Activated CD8-positive, alpha-beta memory T cell treated with anti-CD3 and anti-CD28 coated beads, Interleukin-2, amount 50 U/mL, for 24 hours (primary cell): ENCODE measurements around the gene PFN1.

Experiments used
- DNase-seq: peaks from one replicate; pipeline ENCODE4 v3.0.0-alpha.2; 2020; ENCODE audit errors: extremely low read depth

Gene PFN1

DNA sequence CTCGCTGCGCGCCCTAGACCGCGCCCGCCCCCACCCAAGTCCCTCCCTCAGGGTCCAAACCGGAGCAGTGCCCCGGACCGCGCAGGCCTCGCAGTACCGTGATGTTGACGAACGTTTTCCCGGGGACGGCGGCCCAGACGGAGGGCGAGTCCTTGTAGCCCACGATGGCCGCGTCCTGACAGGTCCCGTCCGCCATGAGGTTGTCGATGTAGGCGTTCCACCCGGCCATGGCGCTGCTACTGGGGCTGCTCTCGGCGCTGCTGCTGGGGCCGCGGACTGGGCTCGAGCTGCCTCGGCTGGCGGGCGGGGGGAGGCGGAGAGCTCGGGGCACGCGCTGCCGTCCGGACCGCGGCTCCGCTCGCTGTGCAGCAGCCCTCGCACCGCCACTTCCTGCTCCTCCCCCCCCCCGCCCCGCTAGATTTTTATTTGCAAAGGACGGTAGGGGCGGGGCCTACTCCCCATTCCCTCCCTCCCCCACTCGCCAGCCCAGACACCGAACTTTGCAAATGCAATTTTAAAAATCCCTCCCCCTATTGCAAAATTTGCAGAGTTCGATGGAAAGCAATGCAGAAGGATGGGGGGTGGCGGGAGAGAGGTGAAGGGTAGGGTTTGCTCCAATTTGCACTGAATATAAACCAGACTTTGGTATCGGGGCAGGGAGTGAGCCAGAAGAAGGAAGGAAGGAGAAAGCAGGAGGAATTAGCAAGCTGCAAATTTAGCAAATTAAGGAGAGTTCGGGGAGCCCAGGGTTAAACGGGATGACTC, at the start of gene PFN1:
PFN1 (minus strand) TSS at position 365 of the 765 bp plus-strand sequence; CDS start at position 229, 136 bp downstream.
- peak; percentile 86 for DNase-seq

DNA sequence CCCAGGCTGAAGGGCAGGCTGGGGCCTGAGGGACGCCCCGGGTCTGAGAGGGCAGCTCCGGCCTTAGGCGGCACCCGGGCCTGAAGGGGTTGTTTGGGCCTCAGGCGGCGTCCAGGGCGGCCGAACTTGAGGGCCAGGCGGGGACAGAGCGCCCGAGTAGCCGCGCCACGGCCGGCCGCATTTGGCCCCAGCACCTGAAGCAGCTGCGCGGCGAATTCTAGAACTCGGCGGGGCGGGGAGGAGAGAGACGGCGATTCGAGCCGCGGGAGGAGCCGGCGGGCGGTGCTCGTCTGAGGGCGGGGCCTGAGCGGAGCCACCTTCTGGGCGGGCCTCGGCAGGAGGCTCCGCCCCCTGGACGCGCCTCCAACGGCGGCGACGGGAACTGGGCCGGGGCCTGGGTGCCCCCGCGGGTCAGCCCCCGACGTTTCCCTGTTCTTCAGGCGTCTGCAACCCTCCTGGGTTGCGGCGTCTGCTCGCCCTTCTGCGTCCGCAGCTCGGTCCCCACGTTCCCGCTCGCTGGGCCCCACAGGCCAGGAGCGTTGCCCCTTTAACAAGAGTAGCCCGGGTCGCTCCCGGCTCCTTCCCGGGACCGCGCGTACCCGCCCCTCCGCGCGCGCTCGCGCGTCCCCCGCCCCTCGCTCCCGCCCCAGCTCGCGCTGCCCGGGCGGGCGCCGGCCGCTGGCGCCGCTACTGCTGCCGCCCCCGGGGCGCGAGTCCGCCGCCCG, 49.1 kb upstream of the PFN1 start, which contains the start of the genes INCA1 and KIF1C:
INCA1 (minus strand) TSS at position 221 of the 725 bp plus-strand sequence. CDS start 3,085 bp downstream, outside the sequence.
KIF1C (plus strand) TSS at position 649 of the 725 bp plus-strand sequence. CDS start 2,297 bp downstream, outside the sequence.
- DNase-seq, result peak; percentile 63

DNA sequence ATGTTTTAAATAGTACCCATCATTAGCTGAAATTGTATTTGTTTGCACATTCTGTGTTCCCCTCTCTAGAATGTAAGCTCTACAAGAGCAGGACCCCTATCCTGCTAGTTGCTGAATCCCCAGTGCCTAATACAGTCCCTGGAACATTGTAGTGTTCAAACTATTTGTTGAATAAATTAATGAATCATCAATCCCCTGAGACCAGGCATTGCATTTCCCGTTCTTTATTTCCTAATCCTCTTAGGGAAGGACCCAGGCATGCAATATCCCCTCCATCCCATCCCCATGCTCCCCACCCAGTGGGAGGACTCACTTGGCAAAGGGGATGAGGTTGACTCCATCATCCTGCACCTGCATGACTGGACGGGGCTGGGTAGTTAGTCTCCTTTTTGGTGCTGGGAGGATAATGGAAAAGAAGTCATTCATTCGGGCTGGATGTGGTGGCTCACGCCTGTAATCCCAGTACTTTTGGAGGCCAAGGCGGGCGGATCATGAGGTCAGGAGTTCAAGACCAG, 45.8 kb upstream of the PFN1 start:
- DNase-seq, result no peak

DNA sequence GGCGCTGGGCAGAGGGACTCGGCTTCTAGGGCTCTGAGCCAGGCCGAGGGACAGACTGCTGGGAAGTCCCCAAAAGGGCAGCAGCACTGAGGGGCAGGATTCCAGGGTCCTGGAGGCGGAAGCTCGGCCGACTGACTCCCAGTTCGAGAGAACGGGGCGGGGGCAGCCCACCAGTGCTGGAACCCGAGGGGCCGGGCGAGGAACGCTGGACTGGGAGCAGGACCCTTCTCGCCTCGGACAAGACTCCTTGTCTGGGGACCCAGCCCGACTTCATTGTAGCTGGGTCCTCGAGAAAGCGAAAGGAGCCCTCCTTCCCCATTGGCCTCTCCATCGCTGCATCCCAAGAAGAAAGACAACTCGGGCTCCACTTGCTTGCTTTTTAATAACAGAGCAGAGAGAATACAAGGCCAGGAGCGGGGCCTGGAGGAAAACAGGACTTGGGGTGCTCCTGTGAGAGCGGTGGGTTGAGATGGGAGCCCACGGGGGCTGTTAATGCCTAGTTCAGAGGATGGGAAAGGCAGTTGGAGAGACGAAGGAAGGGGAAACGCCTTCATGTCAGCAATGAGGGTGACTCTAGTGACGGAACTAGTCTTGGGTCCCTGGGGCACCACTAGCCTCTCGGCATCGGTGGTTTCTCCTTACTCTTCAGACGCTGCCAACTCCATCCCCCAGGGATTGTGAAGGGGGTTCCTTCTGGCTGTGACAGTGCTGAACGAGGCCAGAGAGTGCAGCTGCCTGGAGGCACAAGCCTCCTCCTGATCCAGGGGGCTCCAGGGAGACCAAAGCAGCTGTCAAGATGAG, 39.6 kb upstream of the PFN1 start:
- DNase-seq, result no peak

DNA sequence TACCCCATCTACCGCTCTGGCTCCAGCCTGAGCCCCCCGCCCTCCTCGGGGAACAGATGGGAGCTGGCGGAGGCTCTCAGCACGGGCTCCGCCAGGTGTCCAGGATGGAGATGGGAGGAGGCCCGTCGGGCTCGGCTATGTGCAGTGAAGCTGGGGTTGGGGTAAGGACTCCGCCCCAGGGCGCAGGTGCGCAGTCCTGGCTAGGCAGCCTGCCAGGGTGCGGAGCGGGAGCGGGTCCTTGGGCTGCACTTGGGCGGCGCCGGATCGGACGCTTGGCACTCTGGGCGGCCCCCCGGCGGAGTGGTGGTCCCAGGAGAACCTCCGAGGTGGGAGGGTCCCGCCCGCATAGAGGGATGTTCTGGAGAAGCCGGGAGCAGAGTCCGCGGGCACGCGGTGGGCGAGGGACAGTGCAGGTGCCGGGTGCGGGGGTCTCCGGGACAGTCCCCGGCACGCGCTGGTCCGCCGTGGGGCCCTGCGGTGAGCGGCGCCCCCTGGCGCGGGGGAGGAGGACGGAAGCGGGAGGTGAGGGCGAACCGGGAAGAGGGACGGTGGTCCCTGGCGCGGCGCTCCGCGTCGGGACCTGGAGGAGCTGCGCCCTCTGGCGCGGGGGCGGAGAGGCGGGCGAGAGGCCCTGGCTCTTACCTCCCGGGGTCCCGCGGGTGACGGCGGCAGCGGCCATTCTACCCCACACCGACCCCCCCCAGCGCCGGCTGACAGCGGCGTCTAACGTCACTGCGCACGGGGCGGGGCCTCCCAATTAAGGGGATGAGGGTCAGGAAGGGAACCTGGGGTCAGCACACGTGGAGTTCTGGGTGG, 38.8 kb upstream of the PFN1 start, which contains the start of gene CAMTA2:
CAMTA2 (minus strand) TSS at position 725 of the 816 bp plus-strand sequence. CDS start 1,453 bp downstream, outside the sequence.
- DNase-seq, result peak; percentile 70

DNA sequence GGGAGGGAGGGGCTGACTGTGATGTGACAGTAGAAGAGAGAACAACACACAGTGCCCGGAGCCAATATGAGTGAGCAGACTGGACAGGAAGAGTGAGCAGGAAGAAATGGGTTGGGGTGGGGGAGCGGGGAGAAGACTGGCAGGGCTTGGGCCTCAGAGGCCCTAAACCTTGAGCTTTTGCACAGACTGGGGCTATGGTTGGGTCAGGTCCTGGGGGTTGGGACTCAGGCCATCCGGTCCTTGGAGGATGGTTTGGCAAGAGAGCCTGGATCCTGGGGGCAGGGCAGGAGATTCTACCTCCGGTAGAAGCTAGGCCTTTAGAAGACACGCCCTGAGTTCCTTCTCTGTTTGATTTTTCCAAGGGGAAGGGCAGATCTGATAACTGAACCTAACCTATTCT, 38.1 kb upstream of the PFN1 start:
- DNase-seq, result no peak

DNA sequence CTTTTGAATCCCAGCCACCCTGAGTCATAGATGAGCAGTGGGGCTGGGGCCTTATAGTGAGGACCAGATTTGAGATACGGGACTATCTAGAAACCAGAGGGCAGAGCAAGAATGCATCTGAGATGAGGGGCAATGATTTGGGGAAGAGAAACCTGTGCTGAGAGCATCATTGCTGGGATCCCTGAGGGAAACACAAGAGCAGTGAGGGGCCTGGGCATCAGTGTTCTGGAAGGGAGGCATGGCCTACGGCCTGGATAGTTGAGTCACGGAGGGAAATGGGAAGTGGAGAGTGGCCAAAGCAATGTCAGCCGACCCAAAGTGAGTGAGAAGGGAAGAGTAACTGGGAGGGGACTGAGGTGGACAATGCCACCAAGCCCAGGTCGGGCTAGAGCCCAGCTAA, 34.0 kb upstream of the PFN1 start:
- no peak for DNase-seq

DNA sequence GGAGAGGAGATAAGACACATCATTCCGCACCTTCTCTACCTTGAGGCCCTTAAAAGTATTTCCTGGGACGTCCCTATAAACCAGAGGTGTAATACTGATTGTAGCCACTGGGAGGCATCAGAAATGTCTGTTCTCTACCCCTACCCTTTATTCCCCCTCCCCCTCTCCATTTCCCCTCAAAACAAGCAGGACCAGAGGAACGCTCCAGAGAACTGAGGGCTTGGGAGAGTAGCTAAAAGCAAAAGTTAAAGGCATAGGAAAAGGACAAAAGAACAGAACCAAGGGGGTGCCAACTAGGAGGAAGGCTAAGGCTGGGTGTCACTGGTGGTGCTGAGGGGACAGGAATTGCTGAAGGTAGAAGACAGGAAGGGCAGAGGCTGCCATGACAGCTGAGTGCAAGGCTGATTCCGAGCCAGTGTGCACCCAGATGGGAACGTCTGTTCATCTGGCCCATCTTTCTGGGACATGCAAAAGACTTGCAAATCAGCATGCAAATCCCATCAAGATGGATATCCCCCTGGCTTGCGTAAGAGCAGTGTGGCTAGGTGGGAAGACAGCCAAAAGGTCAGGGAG, 32.4 kb upstream of the PFN1 start:
- no peak for DNase-seq

DNA sequence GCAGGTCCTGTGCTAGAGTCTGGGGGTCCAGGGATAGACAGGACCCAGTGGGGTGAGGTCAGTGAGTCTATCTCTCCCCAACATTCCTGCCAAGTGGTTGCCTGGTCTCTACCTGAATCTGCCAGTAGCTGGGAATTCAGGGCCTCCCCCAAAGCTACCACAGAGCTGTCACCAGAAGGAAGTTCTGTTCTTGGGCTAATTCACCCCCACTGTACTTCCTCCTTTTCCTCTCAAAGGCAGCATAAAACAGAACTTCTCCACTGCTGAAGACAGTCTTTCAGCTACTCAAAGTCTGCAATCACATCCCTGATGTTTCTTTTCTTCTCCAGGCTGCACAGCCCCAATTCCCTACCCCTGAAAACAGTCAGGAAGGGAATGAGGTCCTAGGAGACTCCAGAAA, 30.4 kb upstream of the PFN1 start:
- no peak for DNase-seq

DNA sequence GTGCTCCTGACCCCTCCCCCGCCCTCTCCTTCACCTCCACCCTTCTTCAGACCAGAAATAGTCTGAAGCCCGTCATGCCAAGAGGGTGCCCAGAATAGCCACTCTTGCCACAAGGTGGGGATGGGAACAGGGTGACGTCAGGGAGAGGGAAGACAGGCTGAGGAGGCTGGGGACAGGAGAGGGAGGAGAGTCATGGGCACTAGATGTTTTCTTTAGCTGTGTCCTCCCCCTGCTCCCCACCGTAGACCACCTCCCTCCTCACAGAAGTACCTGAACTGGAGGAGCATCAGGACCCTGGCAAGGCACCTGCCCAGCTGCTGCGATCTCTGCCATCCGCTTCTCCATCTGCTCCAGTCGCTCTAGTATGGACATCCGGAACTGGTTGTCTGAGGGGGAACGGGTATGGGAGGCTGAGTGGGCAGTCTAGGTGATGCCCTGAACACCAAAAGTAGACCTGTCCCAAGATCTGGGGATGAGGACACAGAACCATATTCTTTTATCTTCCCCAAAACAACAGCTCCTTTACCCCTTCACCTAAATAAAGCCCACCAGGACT, 25.9 kb upstream of the PFN1 start:
- DNase-seq, result no peak

DNA sequence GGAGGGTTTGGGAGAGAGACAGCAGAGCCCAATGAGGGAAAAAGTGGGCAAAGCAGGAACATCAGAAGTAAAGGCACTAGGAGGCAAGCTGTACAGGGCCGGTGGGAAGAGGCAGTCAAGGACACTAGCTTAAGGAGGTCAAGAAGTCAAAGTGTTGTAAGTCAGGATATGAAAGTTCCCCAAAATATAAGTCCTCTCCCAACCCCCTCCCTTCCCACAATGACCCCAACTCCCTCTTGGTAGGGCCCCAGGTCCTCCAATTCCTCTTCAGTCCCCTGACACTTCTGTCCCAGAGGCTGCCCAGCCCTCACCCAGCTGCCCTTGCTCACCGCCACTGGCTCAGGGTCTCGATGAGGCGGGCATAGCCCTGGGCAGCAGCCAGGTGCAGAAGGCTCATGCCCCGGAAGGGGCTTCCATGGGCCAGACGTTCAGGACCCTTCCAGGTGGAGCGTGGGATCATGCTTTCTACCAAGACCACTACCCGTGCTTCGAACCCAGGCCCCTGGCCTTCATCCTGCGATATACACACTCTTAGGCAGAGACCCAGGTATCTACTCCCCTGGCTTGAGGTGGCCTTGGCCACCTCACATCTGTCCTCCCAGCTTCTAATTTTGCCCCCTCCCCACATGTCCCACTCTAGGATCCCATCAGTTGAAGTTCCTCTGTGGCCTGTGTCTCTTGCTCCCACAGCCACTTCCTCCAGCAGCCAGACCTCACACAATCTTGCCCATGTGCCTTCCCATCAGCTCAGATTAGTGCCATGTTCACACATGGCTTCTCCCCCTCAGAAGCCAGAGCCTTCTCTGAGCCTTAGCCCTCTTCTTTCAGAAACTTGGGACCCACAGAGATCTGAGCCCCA, 25.2 kb upstream of the PFN1 start:
- DNase-seq, result no peak

DNA sequence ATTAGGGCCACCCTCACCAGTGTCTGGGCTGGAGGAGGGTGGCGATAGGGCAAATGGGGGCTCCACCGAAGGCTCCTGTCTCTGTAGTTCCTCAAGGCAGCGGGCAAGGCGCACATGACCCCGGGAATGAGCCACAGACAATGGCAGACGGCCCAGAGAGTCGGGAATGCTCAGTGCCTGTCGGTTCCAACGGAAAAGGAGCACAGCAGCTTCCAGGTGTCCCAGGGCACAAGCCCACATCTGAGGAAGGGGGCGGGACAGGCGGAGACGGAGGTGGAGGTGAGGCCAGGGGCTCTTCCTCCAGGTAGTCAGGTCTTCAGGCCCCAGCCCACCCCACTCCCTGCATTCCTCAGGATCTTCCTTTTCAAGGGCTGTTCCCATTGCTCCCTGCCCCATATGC, 24.4 kb upstream of the PFN1 start:
- no peak for DNase-seq

DNA sequence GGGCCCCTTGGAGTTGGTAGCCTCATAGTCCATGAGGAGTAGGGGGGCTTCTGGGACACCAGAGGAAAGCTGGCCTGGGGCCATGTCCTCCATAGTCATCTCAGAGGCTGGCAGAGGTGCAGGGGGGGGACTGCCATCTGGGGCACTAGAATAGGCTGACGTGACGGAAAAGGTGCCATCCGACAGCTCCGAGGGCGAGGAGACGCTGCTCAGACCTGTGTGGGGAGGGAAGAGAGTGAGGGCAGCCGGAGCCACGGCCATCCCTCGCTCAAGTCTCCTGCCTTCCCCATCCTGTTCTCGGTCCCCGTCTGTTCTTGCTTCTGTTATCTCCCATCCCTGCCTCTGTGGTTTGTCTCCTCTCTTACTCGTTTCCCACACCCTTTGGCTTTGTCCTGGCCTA, 24.0 kb upstream of the PFN1 start:
- DNase-seq, result no peak

DNA sequence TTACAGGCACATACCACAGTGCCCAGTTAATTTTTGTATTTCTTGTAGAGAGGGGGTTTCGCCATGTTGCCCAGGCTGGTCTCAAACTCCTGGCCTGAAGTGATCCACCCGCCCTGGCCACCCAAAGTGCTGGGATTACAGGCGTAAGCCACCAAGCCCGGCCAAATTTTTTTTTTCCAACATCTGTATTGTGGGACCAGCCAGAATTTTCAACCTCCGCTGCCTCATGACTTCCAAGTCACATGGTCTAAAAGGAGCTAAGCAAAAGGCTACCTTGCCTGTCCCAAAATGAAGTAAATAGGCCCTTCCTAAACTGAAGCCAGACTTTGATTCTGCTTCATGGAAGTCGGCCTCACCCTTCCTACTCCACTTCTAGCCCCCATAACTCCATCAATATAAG, 23.5 kb upstream of the PFN1 start:
- no peak for DNase-seq

DNA sequence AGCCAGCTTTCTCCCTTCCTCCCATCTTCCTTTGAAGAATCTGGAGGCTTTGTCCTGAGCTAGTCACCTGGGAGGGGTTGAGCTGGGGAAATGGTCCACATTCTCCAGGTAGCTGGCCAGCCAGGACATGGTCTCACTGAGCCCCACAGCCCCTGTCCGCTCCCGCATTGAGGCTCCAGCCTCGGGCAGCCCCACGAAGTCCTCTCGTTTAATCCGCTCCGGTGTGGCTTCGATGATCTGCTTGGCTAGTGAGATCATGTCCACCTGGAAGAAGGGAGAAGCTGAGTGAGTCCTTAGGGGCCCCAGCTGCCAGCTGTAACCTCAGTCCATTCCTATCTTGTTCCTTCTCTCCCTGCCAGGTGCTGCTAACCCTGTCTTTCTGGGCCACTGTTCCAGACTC, 21.9 kb upstream of the PFN1 start:
- DNase-seq, result no peak

DNA sequence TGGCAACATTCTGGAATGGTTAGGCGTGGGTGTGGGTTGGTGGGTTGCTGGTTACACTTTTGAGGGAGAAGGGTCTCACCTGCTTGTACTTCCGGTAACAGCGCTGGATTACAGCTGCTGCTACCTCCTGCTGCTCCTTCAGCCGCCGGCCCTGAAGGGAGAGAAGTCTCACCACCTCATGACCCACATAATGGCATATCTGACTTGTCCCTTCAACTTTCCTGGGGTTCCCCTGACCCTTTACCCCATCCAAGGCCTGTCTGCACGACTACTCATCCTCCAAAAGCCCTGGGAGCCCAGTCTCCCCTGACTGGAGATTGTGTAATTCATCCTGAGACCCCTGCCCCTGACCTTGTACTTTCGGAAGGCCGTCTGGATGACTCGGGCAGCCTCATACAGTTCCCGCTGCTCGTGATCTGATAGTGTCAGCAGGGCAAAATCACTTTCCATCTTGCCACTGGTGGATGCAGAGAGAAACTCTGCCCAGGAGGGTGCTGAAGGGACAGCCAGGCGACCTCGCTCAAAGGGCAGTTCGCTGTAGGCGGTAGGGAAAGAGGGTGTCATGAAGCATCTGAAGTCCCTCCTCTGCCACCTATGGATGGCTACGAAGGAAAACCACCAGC, 21.3 kb upstream of the PFN1 start:
- no peak for DNase-seq

DNA sequence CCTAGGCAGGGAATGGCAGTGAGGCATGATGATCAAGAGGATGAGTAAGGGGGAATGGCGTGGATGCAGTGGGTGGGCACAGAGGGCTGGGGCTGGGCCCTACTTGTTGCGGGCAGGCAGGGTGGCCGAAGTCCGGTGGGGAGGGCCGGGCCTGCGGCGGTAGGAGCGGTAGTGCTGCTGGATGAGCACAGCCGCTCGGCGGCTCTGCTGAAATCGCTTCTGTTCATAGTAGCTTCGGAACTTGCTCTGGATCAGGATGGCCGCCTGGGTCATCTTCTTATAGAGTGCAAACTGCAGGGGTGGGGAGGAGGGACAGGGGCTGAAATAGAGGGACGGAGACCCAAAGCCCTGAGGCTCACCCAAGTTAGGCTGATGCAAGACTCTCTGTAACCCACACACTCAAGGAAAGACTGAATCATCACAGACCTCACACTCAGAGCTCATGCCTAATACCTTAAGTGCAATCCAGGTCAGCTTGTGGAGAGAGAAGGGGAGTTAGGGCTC, 20.8 kb upstream of the PFN1 start:
- DNase-seq, result no peak

DNA sequence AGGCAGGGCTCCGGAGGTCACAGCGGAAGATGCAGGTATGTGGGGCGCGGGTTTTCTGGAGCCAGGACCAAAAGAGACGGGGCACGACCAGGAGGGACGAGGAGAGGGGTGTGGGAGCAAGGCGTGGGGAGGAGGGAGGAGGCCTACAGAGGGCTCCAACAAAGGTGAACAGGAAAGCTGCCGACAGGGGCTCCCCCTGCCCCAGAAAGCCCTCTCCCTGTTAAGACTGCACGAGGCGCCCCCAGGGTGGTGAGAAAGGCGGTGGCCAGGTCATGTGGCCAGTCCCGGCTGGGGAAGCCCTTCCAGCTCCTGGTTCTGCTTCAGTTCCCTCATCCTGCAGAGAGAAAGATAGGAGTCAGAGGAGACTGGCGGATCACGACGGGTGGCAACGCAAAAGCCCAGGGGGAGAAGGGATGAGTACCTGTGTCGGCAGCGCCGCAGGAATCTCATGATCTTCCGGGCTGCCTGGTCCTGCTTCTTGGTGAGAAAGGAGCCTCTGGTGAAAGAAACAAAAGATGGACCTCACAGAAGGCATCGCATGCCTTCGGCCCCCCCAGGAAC, 20.2 kb upstream of the PFN1 start:
- DNase-seq, result no peak
